HepG2 (cell line): ENCODE measurements around the gene GDAP1L1. TPM values are rescaled to one million over a fixed set of nuclear protein-coding genes. Genes with fewer than 3 reads are reported as not detected.

ENCODE experiments used
- BHLHE40 ChIP-seq: IDR thresholded peaks from 2 replicates; pipeline ENCODE4 v1.6.1; 2011; ENCODE audit warnings: low read length, improper control_type of control experiment
- CHD4 ChIP-seq: fragments of 200-600 bp; sonication (generic); IDR thresholded peaks from 2 replicates; pipeline ENCODE4 v1.7.0; 2017; ENCODE audit warnings: mild to moderate bottlenecking, low read length, borderline replicate concordance
- MIER2 ChIP-seq: IDR thresholded peaks from 2 replicates; pipeline ENCODE4 v1.6.1; 2016; ENCODE audit warnings: missing biosample characterization, missing genetic modification reagents
- MLXIP ChIP-seq: sonication (generic); formaldehyde crosslinking; IDR thresholded peaks from 2 replicates; pipeline ENCODE4 v1.9.0; 2021; ENCODE audit warnings: missing genetic modification reagents, borderline replicate concordance
- MTF2 ChIP-seq: sonication (generic); formaldehyde crosslinking; IDR thresholded peaks from 2 replicates; pipeline ENCODE4 v1.5.0; 2020; ENCODE audit warnings: missing genetic modification reagents, borderline replicate concordance
- MXD3 ChIP-seq: IDR thresholded peaks from 2 replicates; pipeline ENCODE4 v1.6.1; 2016; ENCODE audit warnings: mild to moderate bottlenecking, missing biosample characterization, missing genetic modification reagents
- NFKB2 ChIP-seq: sonication (generic); formaldehyde crosslinking; IDR thresholded peaks from 2 replicates; pipeline ENCODE4 v1.4.0; 2020; ENCODE audit warnings: missing genetic modification reagents, borderline replicate concordance
- REST ChIP-seq, 2 experiments: IDR thresholded peaks; 2 replicates each; pipeline ENCODE4 v1.6.1; 2011 to 2012; ENCODE audit warnings: low read length in 2 of 2, borderline replicate concordance in 1 of 2, low read depth in 1 of 2, mild to moderate bottlenecking in 1 of 2, moderate library complexity in 1 of 2
- SETDB1 ChIP-seq: sonication (generic); formaldehyde crosslinking; IDR thresholded peaks from 2 replicates; pipeline ENCODE4 v1.5.1; 2020; ENCODE audit warnings: missing genetic modification reagents, mild to moderate bottlenecking, borderline replicate concordance
- SMARCC2 ChIP-seq: fragments of 450-650 bp; IDR thresholded peaks from 2 replicates; pipeline ENCODE4 v1.6.1; 2017; ENCODE audit warnings: antibody characterized with exemption, mild to moderate bottlenecking
- SP5 ChIP-seq: IDR thresholded peaks from 2 replicates; pipeline ENCODE4 v1.6.1; 2016; ENCODE audit warnings: low read depth, borderline replicate concordance
- ZFP36L1 ChIP-seq: sonication (generic); formaldehyde crosslinking; IDR thresholded peaks from 2 replicates; pipeline ENCODE4 v1.8.0; 2022; ENCODE audit warnings: mild to moderate bottlenecking, missing genetic modification reagents, moderate library complexity
- ZFP37 ChIP-seq: sonication (generic); formaldehyde crosslinking; IDR thresholded peaks from 2 replicates; pipeline ENCODE4 v1.4.0; 2020; ENCODE audit warnings: missing genetic modification reagents, borderline replicate concordance
- ZFY ChIP-seq: sonication (generic); formaldehyde crosslinking; IDR thresholded peaks from 2 replicates; pipeline ENCODE4 v1.4.0; 2020; ENCODE audit warnings: missing genetic modification reagents
- ZNF136 ChIP-seq: sonication (generic); formaldehyde crosslinking; IDR thresholded peaks from 2 replicates; pipeline ENCODE4 v1.8.1; 2022; ENCODE audit warnings: low read depth, mild to moderate bottlenecking, moderate library complexity, missing genetic modification reagents
- ZNF256 ChIP-seq: sonication (generic); formaldehyde crosslinking; conservative IDR thresholded peaks from 2 replicates; pipeline ENCODE4 v1.4.0; 2020; ENCODE audit warnings: missing genetic modification reagents
- ZNF512 ChIP-seq: sonication (generic); formaldehyde crosslinking; IDR thresholded peaks from 2 replicates; pipeline ENCODE4 v1.4.0; 2020; ENCODE audit warnings: mild to moderate bottlenecking, missing genetic modification reagents
- ZNF546 ChIP-seq: sonication (generic); formaldehyde crosslinking; conservative IDR thresholded peaks from 2 replicates; pipeline ENCODE4 v1.8.1; 2023; ENCODE audit warnings: mild to moderate bottlenecking, missing genetic modification reagents
- ZNF644 ChIP-seq: IDR thresholded peaks from 2 replicates; pipeline ENCODE4 v1.6.1; 2016; ENCODE audit warnings: low read depth
- ZNF775 ChIP-seq: sonication (generic); formaldehyde crosslinking; IDR thresholded peaks from 2 replicates; pipeline ENCODE4 v1.4.0; 2020; ENCODE audit warnings: missing genetic modification reagents, mild to moderate bottlenecking, moderate library complexity, borderline replicate concordance
- ZSCAN12 ChIP-seq: sonication (generic); formaldehyde crosslinking; IDR thresholded peaks from 2 replicates; pipeline ENCODE4 v1.9.0; 2021; ENCODE audit warnings: mild to moderate bottlenecking, missing genetic modification reagents
- ZSCAN29 ChIP-seq: sonication (generic); formaldehyde crosslinking; conservative IDR thresholded peaks from 2 replicates; pipeline ENCODE4 v1.4.0; 2020; ENCODE audit warnings: mild to moderate bottlenecking, missing genetic modification reagents
- polyA plus RNA-seq, 8 experiments: library from polyadenylated mRNA; depleted of rRNA in 3 of 8; stranded (reverse) in 7 of 8; unstranded in 1 of 8; fragments of >200 nt; fragmentation: Illumina TruSeq in 4 of 8; extraction: Trizol in 4 of 8; gene quantifications; 2 replicates each; pipeline versions ENCODE4 v1.2.1 to v1.2.3, GENCODE V29; 2011 to 2016; ENCODE audit warnings: low read depth in 4 of 8, missing spikeins in 1 of 8, mixed read lengths in 1 of 8; ENCODE audit not compliant: insufficient read depth in 1 of 8
- total RNA-seq, 5 experiments: library from RNA; depleted of rRNA; stranded (reverse); fragments of >200 nt; fragmentation: Illumina TruSeq; extraction: Trizol; gene quantifications; 2 replicates each; pipeline ENCODE4 v1.2.3, GENCODE V29; 2016; ENCODE audit warnings: low read depth in 1 of 5

The GDAP1L1 gene
- total and polyA plus RNA-seq, 2 of the 13 experiments (the other 11 are each of a cell fraction or from before 2014, with no cell fraction given): 0.04 TPM; not detected in 1

GRCh38 chr20:44302026-44302669 lies 55.0 kb downstream of the GDAP1L1 start (continued):
- TF ChIP-seq ZNF546 (CRISPR knock-in tag) (no peak), REST (IDR thresholded peaks at IDR 0.05; ENCODE audit: borderline replicate concordance in 1 of 2, low read depth in 1 of 2, low read length in 2 of 2) (peak in 1 of 2 experiments; percentile 49; a peak in 1 of 4 replicates), SMARCC2 (no peak), ZNF512 (CRISPR knock-in tag) (no peak), MXD3 (peak; percentile 65; the same call in 1 of the 2 replicates), ZNF775 (CRISPR knock-in tag) (peak; percentile 25; the same call in 1 of the 2 replicates), CHD4 (no peak; the same call in 1 of the 2 replicates), MTF2 (CRISPR knock-in tag) (no peak), ZSCAN29 (peak; percentile 92; the same call in 1 of the 2 replicates), NFKB2 (CRISPR knock-in tag) (0 out of 2 replicates have a peak, but pooled peaks have one; percentile 62), ZNF136 (CRISPR knock-in tag) (peak; percentile 52; the same call in 1 of the 2 replicates), ZFP36L1 (CRISPR knock-in tag) (no peak), ZFY (CRISPR knock-in tag) (peak; percentile 94), ZNF256 (CRISPR knock-in tag) (no peak; the same call in 1 of the 2 replicates), ZNF644 (peak; percentile 91), SP5 (CRISPR knock-in tag) (no peak; the same call in 1 of the 2 replicates), SETDB1 (CRISPR knock-in tag) (no peak), BHLHE40 (peak; percentile 66), ZFP37 (CRISPR knock-in tag) (no peak; the same call in 1 of the 2 replicates), MLXIP (no peak), ZSCAN12 (CRISPR knock-in tag) (no peak), MIER2 (CRISPR knock-in tag) (peak; percentile 83; the same call in 1 of the 2 replicates)
